Measurements from ENCODE around the gene C16orf46.

The C16orf46 gene

DNA sequence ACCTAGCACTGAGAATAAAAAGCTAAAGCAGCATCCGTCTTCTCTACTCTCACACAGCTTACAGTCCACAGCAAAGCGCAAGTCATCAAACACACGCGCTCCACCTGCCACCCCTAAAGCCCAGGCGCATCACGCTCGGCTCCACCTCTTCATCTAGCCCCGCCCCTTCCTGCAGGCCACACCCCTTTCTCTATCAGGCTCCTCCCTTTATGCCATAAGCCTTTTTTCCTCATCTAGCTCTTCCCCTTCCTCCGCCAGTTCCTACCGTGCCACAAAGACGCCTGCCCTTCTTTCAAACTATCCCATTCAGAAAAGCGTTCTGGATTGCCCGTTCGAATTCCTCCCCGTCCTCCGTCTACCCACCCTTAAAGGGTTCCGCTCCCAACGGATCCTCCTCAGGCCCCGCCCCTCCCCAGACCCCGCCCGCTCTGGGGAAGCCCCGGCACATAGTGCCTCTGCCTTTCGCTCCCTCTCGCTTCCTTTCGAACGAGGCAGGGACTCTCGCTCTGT lies 417 bp downstream of the C16orf46 start:
- DNase-seq (peak; percentile 93), ATAC-seq (peak; percentile 91)

DNA sequence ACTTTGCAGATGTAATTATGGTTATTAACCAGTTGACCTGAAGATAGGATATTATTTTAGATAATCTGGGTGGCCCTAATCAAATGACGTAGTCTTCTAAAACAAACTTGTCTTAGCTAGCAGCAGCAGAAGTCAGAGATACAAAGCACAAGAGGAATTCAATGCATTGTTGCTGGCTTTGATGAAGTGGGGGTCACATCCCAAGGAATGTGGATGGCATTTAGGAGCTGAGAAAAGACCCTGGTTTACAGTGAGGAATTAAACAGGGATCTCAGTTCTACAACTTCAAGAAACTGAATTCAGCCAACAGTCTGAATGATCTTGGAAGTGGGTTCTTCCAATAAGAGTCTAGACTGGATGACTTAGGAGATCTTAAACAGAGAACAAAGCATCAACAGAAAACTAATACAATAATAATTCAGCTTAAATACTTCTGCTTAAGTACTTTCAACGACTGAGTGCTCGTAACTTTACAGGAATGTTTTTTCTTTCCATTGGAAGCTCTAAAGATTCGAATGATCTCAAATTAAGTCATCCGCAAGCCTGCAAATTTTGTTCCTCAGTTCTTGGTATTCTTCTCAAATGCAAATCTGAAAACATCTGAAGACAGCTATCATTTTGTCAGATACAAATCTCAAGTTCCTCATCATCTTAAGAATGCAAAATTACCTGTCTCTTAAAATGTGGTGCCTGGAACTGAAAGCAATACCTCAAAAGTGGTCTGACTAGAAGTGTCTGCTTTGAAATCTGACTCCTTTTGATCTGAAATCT lies 3.3 kb downstream of the C16orf46 start:
- no peak for DNase-seq
- ATAC-seq: no peak

DNA sequence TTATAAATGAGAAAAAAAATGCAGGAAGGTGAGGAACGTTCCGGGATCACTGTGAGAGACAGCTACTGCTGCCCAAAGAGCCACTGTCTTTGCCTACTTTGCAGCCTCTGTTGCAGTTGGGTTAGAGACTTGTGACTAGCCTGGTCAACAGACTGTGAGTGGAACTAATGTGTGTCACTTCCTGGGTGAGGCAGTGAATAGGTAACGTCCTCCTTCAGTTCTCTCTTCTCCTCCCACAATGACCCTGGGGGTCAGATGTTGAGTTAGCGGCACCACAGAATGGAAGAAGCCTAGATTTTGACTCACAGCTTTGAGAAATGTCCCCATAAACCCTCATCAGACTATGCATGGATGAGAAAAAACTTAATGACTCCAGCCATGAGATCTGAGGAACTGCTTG lies 5.2 kb downstream of the C16orf46 start:
- DNase-seq: no peak
- no peak for ATAC-seq

DNA sequence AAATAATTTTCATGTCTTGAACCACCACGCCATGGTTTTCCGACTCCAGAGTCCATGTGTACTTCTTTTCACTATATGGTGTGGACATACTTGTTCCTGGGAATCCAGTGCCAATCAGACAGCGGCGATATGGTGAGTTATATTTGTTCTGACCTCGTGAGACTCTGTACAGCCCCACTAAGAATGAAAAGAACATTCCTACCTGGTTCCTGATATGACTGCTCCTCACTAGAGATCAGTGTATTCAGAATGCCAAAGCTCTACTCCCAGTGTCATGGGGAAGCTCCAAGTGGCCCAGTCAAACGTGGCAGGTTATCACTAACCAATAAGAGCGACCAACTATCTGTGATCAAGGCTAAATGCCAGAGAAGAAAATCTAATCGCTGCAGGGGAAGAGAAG lies 6.1 kb downstream of the C16orf46 start:
- ATAC-seq (no peak), DNase-seq (no peak)

DNA sequence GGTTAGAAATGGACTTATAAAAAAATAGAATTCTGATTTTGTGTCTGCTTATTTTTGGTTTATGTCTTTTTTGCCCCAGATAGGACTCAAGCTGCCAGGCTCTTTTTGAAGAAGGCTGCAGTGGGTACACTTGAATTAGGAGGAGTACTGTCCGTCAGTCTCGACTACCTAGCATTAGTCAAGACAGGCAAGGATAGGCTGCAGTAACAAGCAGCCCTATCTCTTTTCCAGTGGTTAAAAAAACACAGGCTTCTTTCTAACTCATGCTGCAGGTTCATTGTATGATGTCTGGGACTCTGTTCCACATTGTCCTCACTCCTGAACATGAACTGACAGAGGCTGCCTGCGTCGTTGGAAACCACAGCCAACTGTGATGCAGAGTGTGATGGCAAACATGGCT lies 8.0 kb downstream of the C16orf46 start:
- DNase-seq (no peak), ATAC-seq (no peak)

DNA sequence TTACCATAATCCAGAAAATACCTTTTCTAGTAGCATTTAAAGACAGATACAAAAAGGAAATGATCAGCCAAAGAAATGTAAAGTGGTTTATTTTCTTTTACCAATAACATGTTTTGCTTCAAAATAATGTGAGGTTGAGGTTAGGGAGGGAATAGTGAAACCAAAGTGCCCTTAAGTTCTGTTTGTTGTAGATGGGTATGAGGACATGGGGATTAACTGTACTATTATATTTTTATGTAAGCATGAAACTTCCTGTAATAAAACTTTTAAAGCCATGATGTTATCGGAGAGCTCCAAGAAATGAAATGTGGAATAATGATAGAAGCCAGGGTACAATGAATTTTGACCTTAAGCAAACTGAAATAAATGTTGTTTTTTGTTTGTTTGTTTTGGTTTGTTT lies 9.9 kb downstream of the C16orf46 start:
- DNase-seq: no peak
- ATAC-seq: no peak

DNA sequence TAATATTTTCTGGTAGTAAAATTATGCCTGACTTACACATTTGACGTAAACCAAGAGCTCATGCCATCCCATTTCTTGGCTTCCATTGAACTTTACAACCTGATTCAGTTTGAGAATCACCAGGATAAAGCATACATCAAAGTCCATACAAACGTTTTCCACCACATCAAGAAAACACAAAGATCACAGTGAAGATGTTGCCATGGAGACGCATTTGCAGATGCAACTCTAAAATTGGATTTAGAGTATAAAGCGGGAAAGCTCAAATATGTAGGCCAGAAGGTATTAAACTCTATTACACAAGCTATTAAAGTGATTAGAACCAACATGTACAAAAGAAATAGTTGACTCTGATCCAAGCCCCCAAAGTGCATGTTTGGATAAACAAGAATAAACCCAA lies 10.4 kb downstream of the C16orf46 start:
- no peak for DNase-seq
- no peak for ATAC-seq

DNA sequence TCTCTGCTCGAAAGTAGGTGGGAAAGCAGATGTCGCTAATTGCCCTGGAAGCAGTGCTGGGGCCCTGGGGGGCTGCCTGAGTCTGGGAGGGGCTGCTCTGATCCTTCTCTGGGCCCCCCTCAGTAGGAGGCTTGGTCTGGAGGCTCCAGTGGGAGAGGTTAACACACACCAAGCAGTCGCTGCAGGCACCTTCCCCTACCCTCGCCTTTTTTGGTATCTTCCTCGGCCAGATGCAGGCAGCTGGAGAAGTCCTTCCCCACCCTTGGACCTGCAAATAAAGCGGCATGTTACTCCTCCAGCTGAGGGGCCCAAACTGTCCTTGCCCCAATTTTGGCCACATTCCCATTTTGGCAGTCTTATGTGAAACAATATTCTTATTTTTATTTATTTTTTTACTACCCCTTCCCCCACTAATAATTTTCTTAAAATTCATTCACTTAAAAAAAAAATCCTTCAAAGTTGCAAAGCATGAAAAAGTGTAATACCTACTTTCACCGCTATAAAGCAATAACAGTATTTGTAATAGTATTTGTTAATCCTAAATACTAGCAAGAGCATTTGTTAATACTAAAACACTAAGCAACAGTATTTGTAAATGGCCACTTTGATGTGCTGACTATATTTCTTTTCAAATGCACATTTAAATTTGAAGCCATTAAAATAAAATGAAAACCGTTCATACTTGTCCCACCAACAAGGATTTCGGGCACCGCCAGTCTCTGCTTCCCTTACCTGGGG lies 15.0 kb downstream of the C16orf46 start:
- DNase-seq (no peak), ATAC-seq (no peak)

DNA sequence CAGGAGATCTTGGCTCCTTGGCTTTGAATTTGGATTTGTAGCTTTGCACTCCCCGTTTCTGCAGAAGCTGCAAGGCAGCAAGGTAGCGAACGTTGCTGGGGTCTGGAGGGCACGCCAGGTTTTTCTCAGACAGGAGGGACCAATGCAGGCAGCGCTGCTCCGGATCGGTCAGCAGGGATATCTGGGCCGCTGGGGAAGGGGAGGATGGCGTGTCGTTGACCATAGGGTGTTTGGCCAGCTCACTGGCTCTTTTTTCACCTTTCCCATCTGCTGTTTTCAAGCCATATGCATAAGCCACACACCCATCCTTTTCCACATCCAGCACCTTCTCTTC lies 15.8 kb downstream of the C16orf46 start:
- no peak for DNase-seq

DNA sequence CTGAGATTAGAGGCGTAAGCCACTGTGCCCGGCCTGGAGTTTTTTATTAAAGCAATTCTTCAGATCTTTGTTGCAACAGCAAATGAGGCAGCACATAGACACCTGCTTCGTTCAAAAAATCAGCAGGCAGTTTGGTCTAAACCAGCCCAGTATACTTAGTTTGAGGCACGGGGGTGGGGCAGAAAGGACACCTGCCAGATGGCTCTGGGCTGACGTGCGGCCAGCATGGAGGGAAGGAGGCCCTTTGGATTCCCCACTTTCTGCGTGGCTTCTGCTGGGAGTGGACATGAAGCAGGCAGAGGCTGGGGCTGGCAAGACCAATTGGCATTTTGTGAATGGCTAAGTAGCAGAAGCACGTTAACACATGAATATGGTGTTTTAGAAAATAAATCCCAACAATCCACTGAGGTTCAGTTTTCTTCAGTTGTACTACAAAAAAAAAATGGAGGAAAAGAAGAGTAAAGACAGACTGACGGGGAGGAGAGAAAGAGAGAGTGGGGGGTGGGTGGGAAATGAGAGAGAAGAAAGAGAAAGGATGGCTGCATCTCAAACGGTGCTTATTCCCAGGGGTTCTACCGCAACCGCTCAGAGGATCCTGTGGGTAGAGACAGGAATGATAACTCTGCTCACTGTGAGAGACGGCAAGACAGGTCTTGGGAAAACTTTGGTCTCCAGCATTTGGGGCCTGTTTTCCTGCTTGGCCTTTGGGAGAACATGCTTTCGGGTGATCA lies 16.3 kb downstream of the C16orf46 start:
- DNase-seq (no peak), ATAC-seq (no peak)

More for the DNA sequence above, 15.8 kb downstream of the C16orf46 start:
- no peak for ATAC-seq

DNA sequence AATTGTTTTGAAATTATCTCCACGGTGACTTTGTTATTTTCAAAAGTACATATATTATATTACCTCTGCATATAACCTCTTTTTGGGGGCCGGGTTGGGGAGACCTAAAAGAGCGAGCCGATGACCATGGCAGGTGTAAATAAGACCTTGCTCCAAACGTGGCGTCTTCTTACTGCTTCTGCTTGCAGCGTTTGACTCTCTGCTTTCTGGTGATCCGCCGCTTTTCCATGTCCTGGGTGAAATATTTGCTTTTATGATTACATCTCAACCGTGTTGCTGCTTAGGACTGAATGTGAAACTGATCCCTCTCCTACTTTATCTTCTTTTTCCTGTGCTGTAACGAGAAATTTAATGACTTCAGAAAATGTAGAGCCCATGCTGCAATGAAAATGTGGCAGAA lies 23.3 kb downstream of the C16orf46 start:
- DNase-seq (no peak), ATAC-seq (no peak)

DNA sequence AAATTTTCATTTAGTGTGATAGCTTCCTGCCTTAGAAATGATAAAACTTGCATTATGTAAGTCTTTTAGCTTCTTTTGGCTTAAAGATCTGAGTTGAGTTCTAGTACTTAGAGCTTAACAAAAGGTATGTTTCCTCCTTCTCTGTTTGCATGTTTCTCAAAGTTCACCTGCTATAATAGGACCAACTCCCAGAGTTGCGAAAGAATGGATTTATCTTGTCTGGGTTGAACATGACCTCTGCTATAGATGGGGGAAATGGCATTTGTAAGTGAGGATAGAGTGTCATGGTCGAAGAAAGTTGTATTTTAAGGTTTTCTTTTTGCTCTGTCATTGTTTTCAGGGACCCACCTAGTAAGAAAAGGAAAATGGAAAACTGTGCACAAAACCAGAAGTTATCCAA lies 34.2 kb downstream of the C16orf46 start:
- ATAC-seq: no peak
- no peak for DNase-seq

DNA sequence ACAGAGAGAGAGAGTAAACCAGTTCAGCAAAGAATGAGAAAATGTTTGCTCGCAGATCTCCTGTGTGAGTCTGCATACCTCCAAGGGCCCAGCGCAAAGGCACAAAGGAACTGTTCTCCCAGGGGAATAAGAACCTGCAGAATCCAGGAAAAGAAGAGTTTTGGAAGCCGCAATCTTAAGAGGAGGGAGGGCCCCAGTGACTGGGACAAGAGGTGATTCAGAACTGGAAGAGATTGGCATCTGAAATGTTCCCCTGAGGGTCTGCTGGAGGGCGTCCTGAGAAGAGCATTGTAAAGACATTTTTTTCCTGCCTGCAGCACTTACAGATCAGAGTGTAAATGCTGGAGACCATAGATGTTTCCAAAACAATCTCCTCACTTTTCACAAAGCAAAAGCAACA lies 35.3 kb downstream of the C16orf46 start:
- DNase-seq (no peak), ATAC-seq (no peak)

DNA sequence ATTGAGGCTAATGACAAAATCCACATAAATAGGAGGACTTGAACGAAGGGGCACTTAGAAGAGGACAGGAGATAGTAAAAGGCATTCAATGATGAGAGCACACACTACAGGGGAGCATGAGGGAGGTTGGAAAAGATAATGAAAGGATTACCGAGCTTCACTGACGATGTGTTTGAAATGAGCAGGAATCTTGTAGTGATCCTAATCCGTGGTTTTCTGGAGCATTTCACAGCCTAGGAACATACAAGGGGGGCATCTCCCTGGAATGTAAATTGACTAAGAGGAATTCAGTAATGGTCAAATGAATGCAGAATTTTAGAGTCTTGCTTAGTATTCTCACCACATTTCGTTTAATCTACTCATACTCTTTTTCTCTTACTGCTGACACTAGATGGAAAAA lies 36.2 kb downstream of the C16orf46 start:
- DNase-seq (no peak), ATAC-seq (no peak)

DNA sequence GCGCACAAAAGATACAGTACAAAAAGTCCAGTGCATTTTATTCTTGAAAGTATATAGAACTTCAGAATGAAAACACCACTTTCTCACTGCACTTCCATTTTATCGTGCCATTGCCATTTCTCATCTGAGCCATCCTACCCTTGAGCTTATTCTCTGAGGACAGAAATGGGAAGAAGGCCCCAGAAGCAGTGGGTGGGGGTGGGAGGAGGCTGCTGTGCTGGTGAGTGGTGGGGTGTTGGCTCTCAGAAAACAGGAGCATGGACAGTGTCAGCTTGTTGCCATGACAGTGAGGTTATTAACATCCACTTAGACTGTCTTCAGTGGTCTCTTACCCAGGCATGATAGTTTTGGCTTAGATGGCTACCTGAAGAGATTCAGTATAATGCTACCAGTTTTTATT lies 36.9 kb downstream of the C16orf46 start:
- no peak for DNase-seq
- no peak for ATAC-seq

DNA sequence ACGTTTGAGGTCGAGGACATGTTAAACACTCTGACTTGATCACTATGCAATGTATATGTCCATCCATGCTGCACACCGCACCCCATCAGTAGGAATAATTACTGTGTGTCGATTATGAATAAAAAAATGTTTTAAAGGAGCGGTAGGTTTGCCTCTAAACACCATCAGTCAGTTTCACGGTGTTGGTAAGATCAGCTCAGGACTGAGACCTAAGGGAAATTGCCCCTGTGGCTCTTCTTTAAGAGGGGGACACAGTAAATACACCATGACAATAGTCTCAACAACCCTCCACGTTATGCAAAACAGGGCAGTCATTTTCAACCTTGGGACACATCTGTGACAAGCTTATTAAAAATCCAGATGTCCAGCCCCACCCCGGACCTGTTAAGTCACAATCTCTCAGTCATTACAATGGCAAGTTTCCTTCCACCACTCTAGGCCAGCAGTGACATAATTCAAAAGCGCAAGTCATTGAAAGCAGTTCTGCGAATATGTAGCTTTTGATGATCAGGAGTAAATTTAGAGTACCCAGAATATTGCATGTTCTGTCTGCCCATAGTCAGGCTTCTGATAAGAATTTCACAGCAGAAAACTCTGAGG lies 40.2 kb downstream of the C16orf46 start:
- no peak for DNase-seq
- no peak for ATAC-seq

DNA sequence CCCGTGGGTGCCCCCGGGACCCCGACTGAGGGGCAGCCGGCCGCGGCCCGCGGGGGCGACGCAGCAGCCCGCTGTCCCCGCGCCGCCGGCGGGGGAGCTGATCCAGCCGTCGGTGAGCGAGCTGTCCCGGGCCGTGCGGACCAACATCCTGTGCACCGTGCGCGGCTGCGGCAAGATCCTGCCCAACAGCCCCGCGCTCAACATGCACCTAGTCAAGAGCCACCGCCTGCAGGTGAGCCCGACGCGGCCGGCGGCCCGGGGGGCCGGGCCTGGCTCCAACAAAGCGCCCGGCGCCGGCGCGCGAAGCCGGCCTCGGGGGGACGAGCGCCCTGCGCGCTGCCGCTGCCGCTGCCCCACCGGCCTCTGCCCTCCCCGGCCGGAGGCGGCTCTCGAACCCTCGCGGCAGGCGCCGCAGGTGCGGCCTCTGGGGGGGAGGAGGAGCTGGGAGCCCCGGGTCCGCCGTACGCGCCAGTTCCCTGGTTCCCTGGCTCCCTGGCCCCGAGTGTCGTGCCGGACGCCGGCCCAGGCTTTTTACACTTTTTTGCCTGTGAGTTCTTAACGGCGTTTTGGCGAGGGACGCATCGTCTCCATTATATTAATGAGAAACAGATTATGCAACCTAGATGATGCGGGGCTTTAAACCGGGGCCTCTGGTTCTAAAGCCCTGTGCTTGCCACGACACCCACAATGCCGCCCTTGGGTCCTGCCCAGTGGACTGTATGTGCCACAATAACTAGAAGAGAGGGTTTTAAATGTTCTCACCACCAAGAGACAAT lies 40.9 kb downstream of the C16orf46 start:
- DNase-seq: peak; percentile 48
- peak; percentile 73 for ATAC-seq

DNA sequence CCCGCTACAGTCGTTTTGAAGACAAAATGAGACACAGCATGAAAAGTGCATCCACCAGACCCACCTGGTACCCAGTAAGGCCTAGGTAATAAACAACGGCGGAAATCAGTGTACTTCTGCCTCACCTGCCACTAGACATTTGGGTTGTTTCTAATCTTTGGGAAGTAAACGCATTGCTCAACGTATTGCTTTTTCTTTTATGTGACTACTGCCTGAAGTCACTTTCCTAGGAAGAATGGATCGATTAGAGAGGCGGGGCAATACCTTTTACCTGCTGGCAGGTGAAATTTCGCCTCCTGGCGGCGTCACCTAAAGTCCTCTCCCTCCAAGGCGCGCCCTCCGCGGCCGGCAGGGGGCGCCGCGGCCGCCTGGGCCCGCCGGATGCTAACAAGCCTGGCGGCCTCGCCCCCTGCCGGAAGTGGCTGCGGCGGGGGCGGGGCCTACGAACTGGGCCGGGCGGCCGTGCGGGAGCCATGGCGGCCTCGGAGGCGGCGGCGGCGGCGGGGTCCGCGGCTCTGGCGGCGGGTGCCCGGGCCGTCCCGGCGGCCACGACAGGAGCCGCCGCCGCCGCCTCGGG lies 41.6 kb downstream of the C16orf46 start, which contains the start of gene ATMIN:
Gene ATMIN (plus strand): TSS at position 445 of the 577 bp plus-strand sequence. CDS start 29 bp downstream, at position 474.
- DNase-seq (peak; percentile 90), ATAC-seq (peak; percentile 94)

DNA sequence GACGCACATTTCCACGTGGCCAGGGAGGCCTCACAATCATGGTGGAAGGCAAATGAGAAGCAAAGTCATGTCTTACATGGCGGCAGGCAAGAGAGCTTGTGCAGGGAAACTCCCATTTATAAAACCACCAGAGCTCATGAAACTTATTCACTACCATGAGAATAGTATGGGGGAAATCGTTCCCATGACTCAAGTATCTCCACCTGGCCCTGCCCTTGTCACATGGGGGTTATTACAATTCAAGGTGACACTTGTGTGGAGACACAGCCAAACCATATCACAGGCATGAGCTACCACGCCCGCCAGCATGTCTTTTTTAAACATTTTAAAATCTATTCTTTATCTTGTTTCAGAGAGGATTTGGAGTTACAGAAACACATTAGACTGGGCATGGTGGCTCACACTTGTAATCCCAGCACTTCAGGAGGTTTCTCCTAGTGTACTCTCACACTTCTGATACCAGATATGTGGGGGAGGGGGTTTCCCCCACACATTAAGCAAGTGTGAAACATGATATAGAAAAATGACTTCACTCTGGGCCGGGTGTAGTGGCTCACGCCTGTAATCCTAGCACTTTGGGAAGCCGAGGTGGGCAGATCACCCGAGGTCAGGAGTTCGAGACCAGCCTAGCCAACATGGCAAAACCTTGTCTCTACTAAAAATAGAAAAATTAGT lies 47.0 kb downstream of the C16orf46 start:
- DNase-seq: peak; percentile 10
- peak; percentile 59 for ATAC-seq

DNA sequence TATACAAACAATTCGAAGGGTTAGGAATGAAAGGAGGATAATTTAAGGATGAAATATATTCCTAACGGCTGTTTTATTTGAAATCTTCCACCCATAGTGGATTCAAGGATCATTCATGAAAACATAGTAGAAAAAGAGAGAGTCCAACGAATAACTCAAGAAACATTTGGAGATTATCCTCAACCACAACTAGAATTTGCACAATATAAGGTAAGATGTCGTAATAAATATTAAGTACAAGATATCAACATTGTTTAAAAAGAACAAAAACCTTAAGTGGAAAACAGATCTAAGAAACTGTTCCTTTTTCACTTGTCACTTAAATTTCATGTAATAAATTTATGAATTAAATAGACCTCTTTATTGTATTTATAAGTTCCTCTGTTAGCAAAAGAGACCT lies 50.6 kb downstream of the C16orf46 start:
- no peak for DNase-seq
- ATAC-seq: no peak

DNA sequence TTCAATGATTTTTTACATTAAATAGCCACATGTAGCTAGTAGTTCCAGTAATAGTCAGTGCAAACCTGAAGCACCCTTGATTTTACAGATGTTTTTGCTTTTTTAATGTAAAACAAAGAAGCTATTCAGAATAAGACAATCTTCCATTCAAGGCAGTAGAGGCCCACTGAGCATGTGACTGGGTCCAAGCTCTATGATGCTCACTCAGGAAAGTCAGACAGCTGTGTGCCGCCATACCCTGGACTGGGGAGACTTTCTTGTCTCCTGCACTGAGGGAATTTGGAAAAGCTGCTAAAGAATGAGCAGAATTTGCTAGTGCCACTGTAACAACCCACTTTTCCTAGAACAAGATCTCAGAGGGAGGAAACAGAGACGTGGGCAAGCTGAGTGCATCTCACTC lies 58.5 kb downstream of the C16orf46 start:
- ATAC-seq: no peak
- no peak for DNase-seq
